Astrocyte of the cerebellum (primary cell): ENCODE results near the gene ADPRM.

ENCODE experiments used
- DNase-seq: peaks from one replicate; pipeline ENCODE4 v3.0.0-alpha.2; 2011; ENCODE audit warnings: low read depth
- H3K4me3 ChIP-seq: 2 replicates; pipeline ENCODE4 v1.5.1; 2011; ENCODE audit warnings: mild to moderate bottlenecking, low read depth, low read length, moderate library complexity
- in situ Hi-C: cut with HindIII; loops from 2 replicates; pipeline ENCODE4 v1.10.0; 2017; ENCODE audit warnings: low sequenced_read_pairs
- TF ChIP-seq, protein P1 (sequence below): IDR thresholded peaks from 2 replicates; pipeline ENCODE4 v1.5.1; 2012; ENCODE audit warnings: low read length, low read depth, moderate library complexity, mild to moderate bottlenecking; ENCODE audit errors: missing control alignments

Gene ADPRM

DNA sequence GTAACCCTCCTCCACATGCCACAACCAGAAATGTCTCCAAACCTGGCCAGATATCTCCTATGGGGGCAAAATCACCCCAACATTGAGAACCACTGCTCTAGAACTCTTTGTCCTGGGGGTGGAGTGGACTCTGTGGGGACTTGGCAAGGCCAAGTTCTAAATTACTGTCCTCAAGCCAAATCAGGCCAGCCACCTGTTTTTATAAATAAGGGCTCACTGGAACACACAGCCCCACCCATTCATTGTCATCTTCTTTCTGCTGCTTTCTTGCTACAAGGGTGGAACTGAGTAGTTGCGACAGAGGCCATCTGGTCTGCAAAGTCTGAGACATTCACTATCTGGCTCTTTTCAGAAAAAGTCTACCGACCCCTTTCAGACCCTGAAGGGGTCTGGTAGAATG is 59.2 kb downstream of the ADPRM start:
- H3K4me3 ChIP-seq: no peak overlapping the region
- no peak for DNase-seq
- TF ChIP-seq, protein P1, sequence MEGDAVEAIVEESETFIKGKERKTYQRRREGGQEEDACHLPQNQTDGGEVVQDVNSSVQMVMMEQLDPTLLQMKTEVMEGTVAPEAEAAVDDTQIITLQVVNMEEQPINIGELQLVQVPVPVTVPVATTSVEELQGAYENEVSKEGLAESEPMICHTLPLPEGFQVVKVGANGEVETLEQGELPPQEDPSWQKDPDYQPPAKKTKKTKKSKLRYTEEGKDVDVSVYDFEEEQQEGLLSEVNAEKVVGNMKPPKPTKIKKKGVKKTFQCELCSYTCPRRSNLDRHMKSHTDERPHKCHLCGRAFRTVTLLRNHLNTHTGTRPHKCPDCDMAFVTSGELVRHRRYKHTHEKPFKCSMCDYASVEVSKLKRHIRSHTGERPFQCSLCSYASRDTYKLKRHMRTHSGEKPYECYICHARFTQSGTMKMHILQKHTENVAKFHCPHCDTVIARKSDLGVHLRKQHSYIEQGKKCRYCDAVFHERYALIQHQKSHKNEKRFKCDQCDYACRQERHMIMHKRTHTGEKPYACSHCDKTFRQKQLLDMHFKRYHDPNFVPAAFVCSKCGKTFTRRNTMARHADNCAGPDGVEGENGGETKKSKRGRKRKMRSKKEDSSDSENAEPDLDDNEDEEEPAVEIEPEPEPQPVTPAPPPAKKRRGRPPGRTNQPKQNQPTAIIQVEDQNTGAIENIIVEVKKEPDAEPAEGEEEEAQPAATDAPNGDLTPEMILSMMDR: no peak
- in situ Hi-C loops: no loop called here

DNA sequence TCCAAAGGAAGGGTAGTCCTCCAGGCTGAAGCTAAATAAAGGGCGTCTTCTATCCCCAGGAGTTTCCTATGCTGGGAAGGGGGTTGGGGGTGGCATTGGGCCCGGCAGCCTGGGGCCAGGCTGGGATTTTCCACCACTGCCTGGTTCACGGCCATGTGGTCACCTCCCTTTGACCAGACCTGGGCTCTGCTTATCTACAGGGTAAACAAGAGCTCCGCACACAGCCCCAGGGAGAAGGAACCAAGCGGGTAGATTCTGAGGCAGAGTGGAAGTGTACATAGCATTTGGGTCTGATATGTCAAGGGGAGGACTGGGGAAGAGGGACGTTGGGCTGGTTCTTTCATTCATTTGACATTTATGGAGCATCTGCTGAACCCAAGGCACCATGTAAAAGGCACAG is 59.7 kb downstream of the ADPRM start:
- in situ Hi-C loops: no loop called here
- TF ChIP-seq, protein P1: no peak
- no peak for DNase-seq
- H3K4me3 ChIP-seq: no peak overlapping the region

DNA sequence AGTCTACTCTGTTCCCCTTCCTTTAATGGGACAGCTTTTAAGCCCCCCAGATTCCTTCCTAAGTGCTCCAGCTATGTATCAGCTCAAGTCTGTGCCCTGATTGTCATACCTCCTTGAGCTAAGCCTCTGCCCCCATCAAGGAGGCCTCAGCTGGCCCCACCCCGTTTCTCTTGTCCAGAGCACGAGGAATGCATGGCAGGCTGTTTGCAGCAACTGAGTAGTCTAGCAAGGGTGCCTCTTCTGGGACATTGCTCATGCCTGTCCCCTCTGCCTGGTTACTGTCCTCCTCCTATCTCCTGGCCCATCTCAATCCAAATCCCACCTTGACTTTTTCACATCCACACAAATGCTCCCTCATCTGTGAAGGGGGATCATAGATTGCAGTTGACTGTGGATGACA is 60.3 kb downstream of the ADPRM start:
- no peak for DNase-seq
- no peak overlapping the region for H3K4me3 ChIP-seq
- in situ Hi-C loops: no loop called here
- TF ChIP-seq, protein P1: no peak

DNA sequence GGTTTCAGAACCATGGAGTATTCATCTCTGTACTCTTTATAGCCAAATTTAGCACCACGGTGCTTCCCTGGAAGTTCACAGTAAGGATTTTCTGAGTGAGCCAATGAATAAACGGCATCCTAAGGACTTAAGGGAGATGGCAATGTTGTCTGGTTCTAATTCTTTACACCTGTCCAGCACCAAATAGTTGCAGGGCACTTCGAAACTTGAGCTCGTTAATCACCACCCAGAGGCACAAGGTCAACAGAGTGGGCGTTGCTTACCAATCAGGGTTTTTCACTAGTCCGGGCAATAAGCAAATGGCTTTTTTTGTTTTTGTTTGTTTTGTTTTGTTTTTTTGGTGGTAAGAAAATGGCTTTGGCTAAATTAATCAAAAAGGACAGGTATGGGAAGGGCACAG is 60.7 kb downstream of the ADPRM start:
- TF ChIP-seq, protein P1: no peak
- in situ Hi-C loops: no loop called here
- H3K4me3 ChIP-seq: no peak overlapping the region
- DNase-seq: no peak
